Measurements from ENCODE around the gene KLC4. TPM values are rescaled to one million over a fixed set of nuclear protein-coding genes. Genes with fewer than 3 reads are reported as not detected.

KLC4 gene
- total RNA-seq, 3 donors from 2014 or later (not counting 1 experiment from before 2014, with no cell fraction given), result 35.9 to 39.4 (median 37.4) TPM

GRCh38 chr6:43101497-43101896 lies 42.1 kb downstream of the KLC4 start:
- Histone ChIP-seq H3K9me3 (ENCODE audit: control insufficient read depth, insufficient read depth, low read length) (no peaks in the 10 kb centered on the region), H3K4me3 (ENCODE audit: low read length) (no peak overlapping the region), H3K36me3 (ENCODE audit: control insufficient read depth, insufficient read depth, low read length) (no peaks in the 10 kb centered on the region), H3K27ac (ENCODE audit: low read length) (no peak overlapping the region), H3K27me3 (ENCODE audit: control insufficient read depth, insufficient read depth, low read length) (no peaks in the 10 kb centered on the region), H3K4me1 (ENCODE audit: control insufficient read depth, insufficient read depth, low read length) (no peaks in the 10 kb centered on the region)
- intact Hi-C loops (cut with micrococcal nuclease), result no loop called here
- Mint-ChIP-seq H3K9me3 (no peaks in the 10 kb centered on the region), H3K36me3 (no peaks in the 10 kb centered on the region), H3K27ac (no peak overlapping the region), H3K4me1 (no peaks in the 10 kb centered on the region), H3K27me3 (ENCODE audit: low read depth in 2 of 2) (no peaks in the 10 kb centered on the region), H3K4me3 (no peak overlapping the region)
- 94% methylated on average over 3 of the region's 4 CpGs for WGBS (ENCODE audit: insufficient coverage)
- no peak for TF ChIP-seq CTCF (IDR thresholded peaks at IDR 0.05)
- ATAC-seq (no peak), DNase-seq (no peak)

- H3K4me3 Mint-ChIP-seq, result no peak overlapping the region
Measured at GRCh38 chr6:43103253-43103876, 43.9 kb downstream of the KLC4 start.

DNA sequence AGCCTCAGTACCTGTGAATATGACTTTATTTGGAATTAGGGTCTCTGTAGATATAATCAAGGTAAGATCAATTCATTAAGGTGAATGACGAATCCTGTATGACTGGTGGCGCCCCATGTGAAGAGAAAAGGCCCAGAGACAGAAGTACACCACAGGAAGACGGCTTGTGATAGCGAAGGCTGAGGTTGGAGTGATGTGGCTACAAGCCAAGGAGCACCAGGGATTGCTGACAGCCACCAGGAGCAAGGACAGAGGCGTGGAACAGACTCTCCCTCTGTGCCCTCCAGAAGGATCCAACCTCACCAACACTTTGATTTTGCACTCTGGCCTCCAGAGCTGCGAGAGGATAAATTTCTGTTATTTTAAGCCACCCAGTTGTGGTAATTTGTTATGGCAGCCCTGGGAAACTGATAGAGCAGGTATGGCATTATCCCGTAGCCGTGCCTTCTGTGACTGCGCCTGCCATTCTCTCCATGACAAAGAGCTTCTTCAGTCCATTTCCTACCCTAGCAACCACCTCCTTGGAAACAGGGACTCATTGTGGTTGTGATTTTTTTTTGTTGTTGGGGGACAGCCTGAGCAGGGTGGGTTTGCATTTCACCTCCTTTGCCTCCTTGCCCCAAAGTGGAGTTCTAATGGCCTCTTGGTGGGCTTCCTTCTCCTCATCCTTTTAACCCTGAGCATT lies 46.2 kb downstream of the KLC4 start:
- Mint-ChIP-seq H3K4me3 (no peak overlapping the region), H3K27ac (peak overlapping the region in 1 of 2 donors; percentile 5), H3K4me1 (no peaks in the 10 kb centered on the region), H3K9me3 (no peaks in the 10 kb centered on the region), H3K36me3 (no peaks in the 10 kb centered on the region), H3K27me3 (ENCODE audit: low read depth in 2 of 2) (no peaks in the 10 kb centered on the region)
- 71% methylated on average over 6 of the region's 9 CpGs for WGBS (ENCODE audit: insufficient coverage)
- Histone ChIP-seq H3K27ac (ENCODE audit: low read length) (no peak overlapping the region), H3K27me3 (ENCODE audit: control insufficient read depth, insufficient read depth, low read length) (no peaks in the 10 kb centered on the region), H3K36me3 (ENCODE audit: control insufficient read depth, insufficient read depth, low read length) (no peaks in the 10 kb centered on the region), H3K4me1 (ENCODE audit: control insufficient read depth, insufficient read depth, low read length) (no peaks in the 10 kb centered on the region), H3K9me3 (ENCODE audit: control insufficient read depth, insufficient read depth, low read length) (no peaks in the 10 kb centered on the region), H3K4me3 (ENCODE audit: low read length) (no peak overlapping the region)
- intact Hi-C loops (cut with micrococcal nuclease), result no loop called here
- DNase-seq, result no peak
- ATAC-seq, result no peak
- TF ChIP-seq CTCF (IDR thresholded peaks at IDR 0.05), result no peak

More at GRCh38 chr6:43103253-43103876, 43.9 kb downstream of the KLC4 start:
- no peak overlapping the region for H3K27ac Mint-ChIP-seq
- Histone ChIP-seq H3K4me1 (ENCODE audit: control insufficient read depth, insufficient read depth, low read length) (no peaks in the 10 kb centered on the region), H3K9me3 (ENCODE audit: control insufficient read depth, insufficient read depth, low read length) (no peaks in the 10 kb centered on the region), H3K4me3 (ENCODE audit: low read length) (no peak overlapping the region), H3K27me3 (ENCODE audit: control insufficient read depth, insufficient read depth, low read length) (no peaks in the 10 kb centered on the region), H3K27ac (ENCODE audit: low read length) (no peak overlapping the region), H3K36me3 (ENCODE audit: control insufficient read depth, insufficient read depth, low read length) (no peaks in the 10 kb centered on the region)
- 100% methylated on average over 1 of the region's 2 CpGs for WGBS (ENCODE audit: insufficient coverage)
- intact Hi-C loops (cut with micrococcal nuclease), result no loop called here
- H3K36me3 Mint-ChIP-seq, result no peaks in the 10 kb centered on the region
- no peaks in the 10 kb centered on the region for H3K27me3 Mint-ChIP-seq (ENCODE audit: low read depth in 2 of 2)
- H3K9me3 Mint-ChIP-seq, result no peaks in the 10 kb centered on the region
- ATAC-seq, result no peak
- no peak for DNase-seq
- TF ChIP-seq CTCF (IDR thresholded peaks at IDR 0.05), result no peak
- no peaks in the 10 kb centered on the region for H3K4me1 Mint-ChIP-seq
